ENCODE data around the gene BEGAIN. TPM values are rescaled to one million over a fixed set of nuclear protein-coding genes. Genes with fewer than 3 reads are reported as not detected.
A peak's percentile ranks its signal among the peaks of the same experiment; 100 is the strongest.

BEGAIN gene
- total and polyA plus RNA-seq, 7 experiments from 2014 or later = 0.38 to 2.4 (median 1.5) TPM

GRCh38 chr14:100580316-100581227, 6.6 kb downstream of the BEGAIN start:
- no peaks in the 10 kb centered on the region for H3K27me3 ChIP-seq (ENCODE audit: control insufficient read depth in 2 of 2, insufficient read depth in 2 of 2, low read length in 2 of 2)
- H3K4me3 Mint-ChIP-seq = no peak overlapping the region
- peak overlapping the region in 1 of 9 donors; percentile 67 for H3K27ac Mint-ChIP-seq
- intact Hi-C loops (cut with micrococcal nuclease) = no loop called here
- POLR2A ChIA-PET = no interaction called here
- CTCF ChIA-PET = no interaction called here
- ATAC-seq = no peak
- H3K27me3 Mint-ChIP-seq = peaks cover 0 to under 1% (median 0%) of the 10 kb centered on the region in 5 donors
- DNase-seq = no peak
- no peaks in the 10 kb centered on the region for H3K36me3 Mint-ChIP-seq
- H3K27ac ChIP-seq (ENCODE audit: low read depth, low read length) = no peak overlapping the region
- H3K9me3 ChIP-seq (ENCODE audit: control insufficient read depth in 2 of 3, low read length in 3 of 3) = no peaks in the 10 kb centered on the region
- no peaks in the 10 kb centered on the region for H3K36me3 ChIP-seq (ENCODE audit: control insufficient read depth in 2 of 3, insufficient read depth in 3 of 3, low read length in 3 of 3)
- H3K4me3 ChIP-seq (ENCODE audit: low read length) = no peak overlapping the region
- peaks cover 0 to 3% (median 0%) of the 10 kb centered on the region in 11 donors for H3K9me3 Mint-ChIP-seq
- no peaks in the 10 kb centered on the region for H3K4me1 ChIP-seq (ENCODE audit: control insufficient read depth in 2 of 2, insufficient read depth in 2 of 2, low read length in 2 of 2)
- no peaks in the 10 kb centered on the region for H3K4me1 Mint-ChIP-seq

- no peaks in the 10 kb centered on the region for H3K36me3 ChIP-seq (ENCODE audit: control insufficient read depth in 2 of 3, insufficient read depth in 3 of 3, low read length in 3 of 3)
- H3K27me3 ChIP-seq (ENCODE audit: control insufficient read depth in 2 of 2, insufficient read depth in 2 of 2, low read length in 2 of 2) = no peaks in the 10 kb centered on the region
- intact Hi-C loops (cut with micrococcal nuclease) = no loop called here
- no peaks in the 10 kb centered on the region for H3K9me3 ChIP-seq (ENCODE audit: control insufficient read depth in 2 of 3, low read length in 3 of 3)
- no peaks in the 10 kb centered on the region for H3K27me3 Mint-ChIP-seq
- ChIA-PET CTCF (no interaction called here), POLR2A (no interaction called here)
- DNase-seq (no peak), ATAC-seq (no peak)
- H3K27ac ChIP-seq (ENCODE audit: low read depth, low read length) = no peak overlapping the region
- no peak overlapping the region for H3K4me3 Mint-ChIP-seq
- no peak overlapping the region for H3K27ac Mint-ChIP-seq
- H3K4me1 ChIP-seq (ENCODE audit: control insufficient read depth in 2 of 2, insufficient read depth in 2 of 2, low read length in 2 of 2) = no peaks in the 10 kb centered on the region
- peaks cover 0 to 3% (median 0%) of the 10 kb centered on the region in 11 donors for H3K9me3 Mint-ChIP-seq
- H3K36me3 Mint-ChIP-seq = no peaks in the 10 kb centered on the region
- no peak overlapping the region for H3K4me3 ChIP-seq (ENCODE audit: low read length)
- H3K4me1 Mint-ChIP-seq = no peaks in the 10 kb centered on the region
Measured at GRCh38 chr14:100578552-100578951, 8.7 kb downstream of the BEGAIN start.

DNA sequence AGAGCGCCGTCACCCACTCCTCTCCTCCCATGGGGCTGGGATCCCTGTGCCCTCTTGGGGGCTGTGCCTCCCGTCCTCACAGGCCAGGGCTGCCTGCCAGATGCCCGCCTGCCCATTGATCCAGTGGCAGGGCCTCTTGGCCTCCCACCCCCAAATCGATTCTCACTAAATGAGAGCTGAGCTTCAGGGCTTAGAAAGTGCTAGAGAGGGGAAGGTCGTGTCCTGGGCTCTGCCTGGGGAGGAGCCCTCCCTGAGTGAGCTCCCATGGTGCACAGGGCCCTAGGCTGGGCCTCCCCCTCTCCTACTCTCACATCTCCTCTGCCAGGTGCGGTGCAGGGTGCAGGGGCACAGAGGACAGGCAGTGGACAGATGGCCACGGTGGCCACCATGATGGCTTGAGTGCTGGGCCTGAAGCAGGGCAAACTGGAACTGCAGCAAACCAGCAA, 9.2 kb downstream of the BEGAIN start:
- ATAC-seq (no peak), DNase-seq (no peak)
- H3K36me3 ChIP-seq (ENCODE audit: control insufficient read depth in 2 of 3, insufficient read depth in 3 of 3, low read length in 3 of 3) = no peaks in the 10 kb centered on the region
- no peaks in the 10 kb centered on the region for H3K36me3 Mint-ChIP-seq
- H3K4me3 Mint-ChIP-seq = no peak overlapping the region
- no peak overlapping the region for H3K27ac ChIP-seq (ENCODE audit: low read depth, low read length)
- H3K9me3 ChIP-seq (ENCODE audit: control insufficient read depth in 2 of 3, low read length in 3 of 3) = no peaks in the 10 kb centered on the region
- no peak overlapping the region for H3K27ac Mint-ChIP-seq
- POLR2A ChIA-PET = no interaction called here
- no peaks in the 10 kb centered on the region for H3K4me1 ChIP-seq (ENCODE audit: control insufficient read depth in 2 of 2, insufficient read depth in 2 of 2, low read length in 2 of 2)
- CTCF ChIA-PET = no interaction called here
- peaks cover 0 to under 1% (median 0%) of the 10 kb centered on the region in 7 donors for H3K4me1 Mint-ChIP-seq
- H3K9me3 Mint-ChIP-seq = peaks cover 0 to 3% (median 0%) of the 10 kb centered on the region in 11 donors
- H3K27me3 Mint-ChIP-seq = peaks cover 0 to under 1% (median 0%) of the 10 kb centered on the region in 5 donors
- intact Hi-C loops (cut with micrococcal nuclease) = no loop called here
- no peak overlapping the region for H3K4me3 ChIP-seq (ENCODE audit: low read length)
- H3K27me3 ChIP-seq (ENCODE audit: control insufficient read depth in 2 of 2, insufficient read depth in 2 of 2, low read length in 2 of 2) = no peaks in the 10 kb centered on the region

DNA sequence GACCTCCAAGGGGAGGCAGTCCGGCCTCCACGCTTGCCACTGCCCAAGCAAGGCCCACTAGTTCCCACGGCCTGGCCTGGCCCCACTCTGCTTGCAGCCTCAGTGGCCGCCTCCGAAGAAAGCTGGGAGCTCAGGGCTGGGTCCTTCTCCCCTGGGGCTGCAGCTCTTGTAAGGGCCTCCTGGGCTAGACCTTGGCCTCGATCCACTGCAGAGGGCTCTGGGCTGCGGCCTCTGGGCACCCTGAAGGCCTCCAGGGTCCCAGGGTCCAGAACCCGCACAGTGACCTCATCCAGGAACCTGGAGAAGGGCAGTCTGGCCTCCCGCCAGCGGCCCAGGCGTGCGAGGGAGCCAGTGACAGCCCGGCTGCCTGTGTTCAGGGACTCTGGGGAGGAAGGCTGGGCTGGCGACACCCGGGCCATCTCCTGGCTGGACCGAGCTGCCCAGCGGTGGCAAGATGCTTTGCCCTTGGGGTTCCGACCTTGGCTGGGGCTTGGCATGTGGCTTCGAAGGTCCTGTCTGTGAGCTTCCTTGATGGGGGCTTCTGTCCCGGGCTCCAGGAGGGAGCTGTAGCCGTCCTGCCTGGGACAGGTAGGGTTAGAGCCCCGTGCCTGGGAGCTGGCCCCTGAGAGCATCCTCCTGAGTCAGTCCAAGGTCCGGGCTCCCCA, 9.8 kb downstream of the BEGAIN start:
- Mint-ChIP-seq H3K27ac (no peak overlapping the region), H3K9me3 (peaks cover 0 to 3% (median 0%) of the 10 kb centered on the region in 11 donors), H3K4me3 (no peak overlapping the region), H3K4me1 (peaks cover 0 to 5% (median 5%) of the 10 kb centered on the region in 7 donors), H3K27me3 (peaks cover 0 to 6% (median 5%) of the 10 kb centered on the region in 5 donors), H3K36me3 (no peaks in the 10 kb centered on the region)
- H3K4me1 ChIP-seq (ENCODE audit: control insufficient read depth in 2 of 2, insufficient read depth in 2 of 2, low read length in 2 of 2) = no peaks in the 10 kb centered on the region
- ATAC-seq = no peak
- H3K27ac ChIP-seq (ENCODE audit: low read depth, low read length) = no peak overlapping the region
- no peak for DNase-seq
- ChIA-PET POLR2A (no interaction called here), CTCF (interaction anchor here (0.7 kb wide), 1 partner anchor 68 kb away, joined by 3 read pairs; no protein-coding TSS in a partner anchor)
- H3K9me3 ChIP-seq (ENCODE audit: control insufficient read depth in 2 of 3, low read length in 3 of 3) = no peaks in the 10 kb centered on the region
- H3K27me3 ChIP-seq (ENCODE audit: control insufficient read depth in 2 of 2, insufficient read depth in 2 of 2, low read length in 2 of 2) = no peaks in the 10 kb centered on the region
- H3K36me3 ChIP-seq (ENCODE audit: control insufficient read depth in 2 of 3, insufficient read depth in 3 of 3, low read length in 3 of 3) = no peaks in the 10 kb centered on the region
- intact Hi-C loops (cut with micrococcal nuclease) = no loop called here
- H3K4me3 ChIP-seq (ENCODE audit: low read length) = no peak overlapping the region

GRCh38 chr14:100576091-100577085, 10.8 kb downstream of the BEGAIN start:
- peaks cover 0 to 3% (median 0%) of the 10 kb centered on the region in 11 donors for H3K9me3 Mint-ChIP-seq
- no peaks in the 10 kb centered on the region for H3K36me3 ChIP-seq (ENCODE audit: control insufficient read depth in 2 of 3, insufficient read depth in 3 of 3, low read length in 3 of 3)
- H3K9me3 ChIP-seq (ENCODE audit: control insufficient read depth in 2 of 3, low read length in 3 of 3) = no peaks in the 10 kb centered on the region
- POLR2A ChIA-PET = no interaction called here
- intact Hi-C loops (cut with micrococcal nuclease) = no loop called here
- H3K4me3 Mint-ChIP-seq = no peak overlapping the region
- H3K27me3 Mint-ChIP-seq = peaks cover 0 to 14% (median 6%) of the 10 kb centered on the region in 5 donors
- H3K27ac ChIP-seq (ENCODE audit: low read depth, low read length) = no peak overlapping the region
- CTCF ChIA-PET = interaction anchor here (0.7 kb wide), 1 partner anchor 69 kb away, joined by 3 read pairs; no protein-coding TSS in a partner anchor
- H3K4me1 Mint-ChIP-seq = peaks cover 0 to 6% (median 5%) of the 10 kb centered on the region in 7 donors
- no peaks in the 10 kb centered on the region for H3K36me3 Mint-ChIP-seq
- no peak for ATAC-seq
- H3K4me3 ChIP-seq (ENCODE audit: low read length) = no peak overlapping the region
- no peak overlapping the region for H3K27ac Mint-ChIP-seq
- H3K27me3 ChIP-seq (ENCODE audit: control insufficient read depth in 2 of 2, insufficient read depth in 2 of 2, low read length in 2 of 2) = no peaks in the 10 kb centered on the region
- H3K4me1 ChIP-seq (ENCODE audit: control insufficient read depth in 2 of 2, insufficient read depth in 2 of 2, low read length in 2 of 2) = no peaks in the 10 kb centered on the region
- no peak for DNase-seq

DNA sequence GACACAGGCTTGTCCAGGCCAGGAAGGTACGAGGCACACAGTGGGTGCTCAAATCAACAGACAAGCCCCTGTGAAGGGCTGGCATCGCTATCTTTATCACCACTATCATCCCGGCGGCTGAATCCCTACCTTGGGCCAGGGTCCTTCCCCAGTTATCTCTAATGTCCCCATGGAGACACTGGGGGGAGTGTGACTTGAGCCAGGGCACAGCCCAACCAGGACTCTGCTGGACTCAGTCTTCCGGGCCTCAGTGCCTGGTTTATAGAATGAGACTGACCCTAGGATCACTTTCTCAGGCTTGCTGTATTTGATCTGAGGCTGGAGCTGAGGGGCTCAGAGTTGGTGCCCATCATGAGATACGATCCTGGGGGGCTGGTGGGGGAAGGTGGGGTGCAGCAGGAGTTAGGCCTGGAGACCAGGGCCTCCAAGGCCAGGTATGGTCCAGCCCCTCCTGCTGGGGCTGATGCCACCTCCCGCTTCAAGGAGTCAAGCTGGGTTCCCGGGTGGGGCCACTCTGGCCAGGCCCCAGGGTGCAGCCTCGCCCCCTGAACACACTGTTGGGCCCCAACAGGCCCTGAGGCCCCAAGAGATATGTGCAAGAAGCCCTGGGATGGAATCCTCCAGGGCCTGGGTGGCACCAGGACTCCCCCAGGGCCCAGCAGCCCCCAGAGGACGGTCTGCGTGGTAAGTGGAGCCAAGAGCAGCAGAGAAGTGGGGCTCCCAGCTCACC, 11.8 kb downstream of the BEGAIN start:
- ChIA-PET POLR2A (no interaction called here), CTCF (no interaction called here)
- no peaks in the 10 kb centered on the region for H3K4me1 ChIP-seq (ENCODE audit: control insufficient read depth in 2 of 2, insufficient read depth in 2 of 2, low read length in 2 of 2)
- H3K9me3 ChIP-seq (ENCODE audit: control insufficient read depth in 2 of 3, low read length in 3 of 3) = no peaks in the 10 kb centered on the region
- no peaks in the 10 kb centered on the region for H3K36me3 Mint-ChIP-seq
- H3K27ac ChIP-seq (ENCODE audit: low read depth, low read length) = no peak overlapping the region
- ATAC-seq (no peak), DNase-seq (no peak)
- H3K4me3 Mint-ChIP-seq = no peak overlapping the region
- H3K4me1 Mint-ChIP-seq = peaks cover 0 to 6% (median 5%) of the 10 kb centered on the region in 7 donors
- intact Hi-C loops (cut with micrococcal nuclease) = no loop called here
- no peak overlapping the region for H3K27ac Mint-ChIP-seq
- no peaks in the 10 kb centered on the region for H3K27me3 ChIP-seq (ENCODE audit: control insufficient read depth in 2 of 2, insufficient read depth in 2 of 2, low read length in 2 of 2)
- H3K4me3 ChIP-seq (ENCODE audit: low read length) = no peak overlapping the region
- peaks cover 0 to 23% (median 12%) of the 10 kb centered on the region in 5 donors for H3K27me3 Mint-ChIP-seq
- peaks cover 0 to 3% (median 0%) of the 10 kb centered on the region in 11 donors for H3K9me3 Mint-ChIP-seq
- H3K36me3 ChIP-seq (ENCODE audit: control insufficient read depth in 2 of 3, insufficient read depth in 3 of 3, low read length in 3 of 3) = no peaks in the 10 kb centered on the region

Measured in naive thymus-derived CD4-positive, alpha-beta T cell (primary cell).